Colonic mucosa (tissue), 4 donors: ENCODE measurements around the gene HIVEP3. TPM values are rescaled to one million over a fixed set of nuclear protein-coding genes. Genes with fewer than 3 reads are reported as not detected.

Source experiments
- DNase-seq: peaks from one replicate; pipeline ENCODE4 v3.0.0-alpha.2; 2020
- H3K27ac ChIP-seq: fragments of 200-600 bp; one replicate; pipeline ENCODE4 v1.8.0; 2021
- H3K27me3 ChIP-seq: fragments of 200-600 bp; one replicate; pipeline ENCODE4 v1.8.0; 2021
- H3K36me3 ChIP-seq: fragments of 200-600 bp; one replicate; pipeline ENCODE4 v1.8.0; 2021
- H3K4me1 ChIP-seq: fragments of 200-600 bp; one replicate; pipeline ENCODE4 v1.8.0; 2021; ENCODE audit warnings: mild to moderate bottlenecking
- H3K4me3 ChIP-seq: fragments of 200-600 bp; one replicate; pipeline ENCODE4 v1.8.0; 2021
- H3K9ac ChIP-seq, 2 donors: one replicate each; pipeline ENCODE4 v1.7.0; 2013; ENCODE audit warnings: control low read depth in 2 of 2, low read depth in 2 of 2, low read length in 2 of 2
- H3K9me3 ChIP-seq: fragments of 200-600 bp; one replicate; pipeline ENCODE4 v1.8.0; 2021
- intact Hi-C: fragments of 100-400 bp; cut with DNase I; formaldehyde crosslinking; loops from one replicate; pipeline ENCODE4 v1.14.1; 2022
- total RNA-seq, 2 donors: library from RNA; stranded (reverse); fragmentation: NEBNext Ultra II Directional in 1 of 2; extraction: Animal tissue kit (Norgen Biotek cat#: 25700) in 1 of 2; gene quantifications; one replicate each; pipeline ENCODE4 v1.2.1, GENCODE V29; 2021
- TF ChIP-seq, protein P1 (sequence below): fragments of 200-600 bp; IDR thresholded peaks from one replicate; pipeline ENCODE4 v1.8.0; 2022; ENCODE audit warnings: antibody characterized with exemption, mild to moderate bottlenecking
- donor health status: healthy.
- donor health status: DM: no; HTN: no; CAD: no.
- donor health status: DM: no; HTN: no; CAD: no.

Gene HIVEP3
- total RNA-seq, 2 donors from 2014 or later, result 1.9 to 3.3 TPM

DNA sequence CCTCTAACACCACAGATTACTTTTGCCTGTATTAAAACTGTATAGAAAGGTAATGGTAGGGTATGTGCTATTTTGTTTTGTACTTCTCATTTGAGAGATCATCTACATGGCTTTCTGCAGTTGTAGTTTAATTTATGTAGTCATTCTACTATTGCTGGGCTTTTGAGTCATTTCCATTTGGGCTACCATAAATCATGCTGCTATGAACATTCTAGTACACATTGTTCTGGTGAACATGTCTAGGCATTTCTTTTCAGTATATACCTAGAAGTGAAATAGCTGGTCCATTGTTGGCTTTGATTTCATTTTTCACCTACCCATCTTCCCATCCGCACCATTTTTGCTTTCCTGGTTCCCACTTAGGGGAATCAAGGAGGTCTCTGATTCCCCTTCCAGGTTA lies 453.0 kb downstream of the HIVEP3 start:
- peaks cover 13% of the 10 kb centered on the region for H3K4me1 ChIP-seq
- intact Hi-C loops, result no loop called here
- H3K36me3 ChIP-seq, result no peaks in the 10 kb centered on the region
- H3K9ac ChIP-seq, result no peak overlapping the region
- no peak overlapping the region for H3K4me3 ChIP-seq
- H3K27me3 ChIP-seq, result no peaks in the 10 kb centered on the region
- DNase-seq, result no peak
- H3K9me3 ChIP-seq, result no peaks in the 10 kb centered on the region
- no peak overlapping the region for H3K27ac ChIP-seq
- TF ChIP-seq, protein P1, sequence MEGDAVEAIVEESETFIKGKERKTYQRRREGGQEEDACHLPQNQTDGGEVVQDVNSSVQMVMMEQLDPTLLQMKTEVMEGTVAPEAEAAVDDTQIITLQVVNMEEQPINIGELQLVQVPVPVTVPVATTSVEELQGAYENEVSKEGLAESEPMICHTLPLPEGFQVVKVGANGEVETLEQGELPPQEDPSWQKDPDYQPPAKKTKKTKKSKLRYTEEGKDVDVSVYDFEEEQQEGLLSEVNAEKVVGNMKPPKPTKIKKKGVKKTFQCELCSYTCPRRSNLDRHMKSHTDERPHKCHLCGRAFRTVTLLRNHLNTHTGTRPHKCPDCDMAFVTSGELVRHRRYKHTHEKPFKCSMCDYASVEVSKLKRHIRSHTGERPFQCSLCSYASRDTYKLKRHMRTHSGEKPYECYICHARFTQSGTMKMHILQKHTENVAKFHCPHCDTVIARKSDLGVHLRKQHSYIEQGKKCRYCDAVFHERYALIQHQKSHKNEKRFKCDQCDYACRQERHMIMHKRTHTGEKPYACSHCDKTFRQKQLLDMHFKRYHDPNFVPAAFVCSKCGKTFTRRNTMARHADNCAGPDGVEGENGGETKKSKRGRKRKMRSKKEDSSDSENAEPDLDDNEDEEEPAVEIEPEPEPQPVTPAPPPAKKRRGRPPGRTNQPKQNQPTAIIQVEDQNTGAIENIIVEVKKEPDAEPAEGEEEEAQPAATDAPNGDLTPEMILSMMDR, result no peak

DNA sequence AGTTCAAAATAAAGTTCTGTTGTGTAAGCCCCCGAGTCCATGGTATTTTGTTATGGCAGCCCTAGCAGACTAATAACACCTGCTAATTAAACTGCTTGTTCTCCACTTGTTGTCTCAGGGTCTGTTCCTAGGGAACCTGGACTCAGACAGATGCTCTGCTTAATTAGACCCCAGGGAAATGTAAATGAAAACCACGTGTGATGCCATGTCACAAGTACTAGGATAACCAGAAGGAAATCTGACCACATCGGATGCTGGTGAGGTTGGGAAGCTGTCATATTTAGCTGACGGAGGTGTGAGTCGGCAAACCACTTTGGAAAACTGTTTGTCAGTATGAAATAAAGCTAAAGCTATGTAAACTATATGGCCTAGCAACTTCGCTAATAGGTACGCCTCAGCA lies 453.8 kb downstream of the HIVEP3 start:
- Histone ChIP-seq H3K9me3 (no peaks in the 10 kb centered on the region), H3K4me3 (no peak overlapping the region), H3K4me1 (peaks cover 13% of the 10 kb centered on the region), H3K27me3 (no peaks in the 10 kb centered on the region), H3K27ac (no peak overlapping the region), H3K9ac (no peak overlapping the region), H3K36me3 (no peaks in the 10 kb centered on the region)
- intact Hi-C loops, result no loop called here
- TF ChIP-seq, protein P1, result no peak
- DNase-seq, result no peak

DNA sequence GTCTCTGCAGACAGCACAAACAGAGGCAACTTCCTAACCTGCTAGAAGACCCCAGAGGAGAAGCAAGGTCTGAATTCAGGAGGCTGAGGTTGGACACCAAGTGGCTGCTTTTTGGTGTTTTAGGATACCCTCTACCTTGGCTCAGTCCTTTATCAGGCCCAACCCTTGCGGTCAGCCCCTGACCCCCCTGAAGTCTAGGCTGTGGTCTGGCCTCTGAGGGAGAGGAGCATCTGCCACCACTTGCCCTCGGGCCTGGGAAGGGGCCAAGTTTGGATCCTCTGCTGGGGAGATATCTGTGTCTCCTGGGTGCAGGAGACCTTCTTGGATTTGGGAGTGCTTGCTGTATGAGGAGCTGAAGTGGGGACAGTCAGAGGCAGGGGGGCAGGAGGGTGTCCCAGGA lies 455.2 kb downstream of the HIVEP3 start:
- no peak overlapping the region for H3K9ac ChIP-seq
- no peaks in the 10 kb centered on the region for H3K36me3 ChIP-seq
- intact Hi-C loops, result no loop called here
- H3K9me3 ChIP-seq, result no peaks in the 10 kb centered on the region
- TF ChIP-seq, protein P1, result no peak
- no peak overlapping the region for H3K27ac ChIP-seq
- H3K27me3 ChIP-seq, result no peaks in the 10 kb centered on the region
- no peak overlapping the region for H3K4me3 ChIP-seq
- peaks cover 13% of the 10 kb centered on the region for H3K4me1 ChIP-seq
- no peak for DNase-seq

DNA sequence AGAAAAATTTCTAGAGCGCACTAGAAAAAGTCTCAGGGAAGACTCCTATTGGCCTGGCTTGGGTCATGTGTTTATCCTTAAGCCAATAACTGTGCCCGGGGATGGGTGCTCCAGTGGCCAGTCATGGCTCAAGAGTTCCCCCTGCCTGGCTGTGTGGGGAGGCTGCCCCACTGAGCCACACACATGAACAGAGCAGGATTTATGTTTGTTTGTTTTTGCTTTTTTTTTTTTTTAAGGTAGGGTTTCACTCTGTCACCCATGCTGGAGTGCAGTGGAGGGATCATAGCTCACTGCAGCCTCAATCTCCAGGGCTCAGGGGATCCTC lies 456.1 kb downstream of the HIVEP3 start:
- Histone ChIP-seq H3K36me3 (no peaks in the 10 kb centered on the region), H3K4me1 (peaks cover 9% of the 10 kb centered on the region), H3K9ac (no peak overlapping the region), H3K27ac (no peak overlapping the region), H3K9me3 (no peaks in the 10 kb centered on the region), H3K4me3 (no peak overlapping the region), H3K27me3 (no peaks in the 10 kb centered on the region)
- intact Hi-C loops, result no loop called here
- TF ChIP-seq, protein P1, result no peak
- DNase-seq, result no peak

DNA sequence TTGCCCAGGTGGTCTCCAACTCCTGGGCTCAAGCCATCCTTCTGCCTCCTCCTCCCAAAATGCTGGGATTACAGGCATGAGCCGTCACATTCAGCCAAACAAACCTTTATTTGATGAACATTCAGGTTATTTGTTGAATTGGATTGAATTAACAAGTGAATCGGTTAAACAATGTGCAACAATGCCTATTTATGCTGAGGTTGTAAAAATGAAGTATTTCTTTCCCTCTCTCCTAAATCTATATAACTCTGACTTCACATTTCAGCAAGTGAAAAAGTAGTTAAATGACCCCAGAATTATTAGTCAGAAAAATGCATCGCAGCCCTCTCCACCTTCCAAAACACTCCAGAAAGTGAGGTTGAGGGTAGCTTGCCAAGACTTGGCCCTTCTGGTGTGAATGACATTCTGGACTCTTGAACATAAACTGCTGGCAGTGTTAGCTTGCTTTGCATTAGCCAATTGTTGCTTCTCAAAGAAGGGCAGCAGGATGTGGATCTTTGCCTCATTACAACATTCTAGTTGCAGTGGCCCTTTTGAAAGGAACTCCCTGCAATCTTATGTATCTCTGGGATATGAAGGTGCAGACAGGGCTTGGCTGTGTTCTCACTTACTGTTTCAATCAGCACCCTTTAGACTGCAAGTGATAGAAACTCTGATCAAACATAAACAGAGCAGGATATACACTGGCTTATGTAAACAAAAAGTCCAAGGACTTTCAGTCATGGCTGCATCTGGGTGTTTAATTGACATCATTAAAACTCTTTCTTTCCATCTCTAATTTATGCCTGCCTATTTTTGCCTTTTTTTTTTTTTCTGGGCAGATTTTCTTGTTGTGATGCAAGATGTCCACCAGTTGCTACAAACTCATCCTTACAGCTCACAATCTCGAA lies 456.7 kb downstream of the HIVEP3 start:
- Histone ChIP-seq H3K4me1 (peaks cover 5% of the 10 kb centered on the region), H3K36me3 (no peaks in the 10 kb centered on the region), H3K9me3 (no peaks in the 10 kb centered on the region), H3K4me3 (no peak overlapping the region), H3K27ac (peak overlapping the region; percentile 26), H3K9ac (no peak overlapping the region), H3K27me3 (no peaks in the 10 kb centered on the region)
- TF ChIP-seq, protein P1, result no peak
- peak; percentile 45 for DNase-seq
- intact Hi-C loops, result no loop called here
